Measurements from ENCODE around the gene CKAP2L.

The CKAP2L gene

GRCh38 chr2:112764071-112765044 is at the start of gene CKAP2L:
CKAP2L (minus strand) TSS chr2:112764609; CDS start chr2:112764598, 11 bp downstream.
- DNase-seq, result peak; percentile 97

- DNase-seq, result no peak
Measured at GRCh38 chr2:112813280-112813966, 49.0 kb upstream of the CKAP2L start.

GRCh38 chr2:112812318-112813267 is 48.2 kb upstream of the CKAP2L start:
- DNase-seq, result no peak

GRCh38 chr2:112811841-112812306 is 47.5 kb upstream of the CKAP2L start:
- DNase-seq, result no peak

- no peak for DNase-seq
Measured at GRCh38 chr2:112811276-112811831, 46.9 kb upstream of the CKAP2L start.

GRCh38 chr2:112809112-112809511 is 44.7 kb upstream of the CKAP2L start:
- no peak for DNase-seq

GRCh38 chr2:112807233-112807807 is 42.9 kb upstream of the CKAP2L start:
- no peak for DNase-seq

- DNase-seq, result no peak
Measured at GRCh38 chr2:112805542-112805941, 41.1 kb upstream of the CKAP2L start.

GRCh38 chr2:112803691-112804521 is 39.5 kb upstream of the CKAP2L start:
- no peak for DNase-seq

GRCh38 chr2:112800881-112801583 is 36.6 kb upstream of the CKAP2L start:
- no peak for DNase-seq

- DNase-seq, result no peak
Measured at GRCh38 chr2:112798979-112799975, 34.9 kb upstream of the CKAP2L start.

GRCh38 chr2:112796486-112796885 is 32.1 kb upstream of the CKAP2L start:
- no peak for DNase-seq

- DNase-seq, result no peak
Measured at GRCh38 chr2:112795774-112796173, 31.4 kb upstream of the CKAP2L start.

- DNase-seq, result no peak
Measured at GRCh38 chr2:112794841-112795240, 30.4 kb upstream of the CKAP2L start.

- peak; percentile 23 for DNase-seq
Measured at GRCh38 chr2:112794131-112794733, 29.8 kb upstream of the CKAP2L start.

GRCh38 chr2:112793449-112793978 is 29.1 kb upstream of the CKAP2L start:
- no peak for DNase-seq

GRCh38 chr2:112792419-112792818 is 28.0 kb upstream of the CKAP2L start:
- DNase-seq, result no peak

GRCh38 chr2:112791693-112792230 is 27.4 kb upstream of the CKAP2L start:
- no peak for DNase-seq
